ENCODE measurements around the gene CIB1. TPM values are rescaled to one million over a fixed set of nuclear protein-coding genes. Genes with fewer than 3 reads are reported as not detected.
A peak's percentile ranks its signal among the peaks of the same experiment; 100 is the strongest.

The CIB1 gene
- total RNA-seq, 2 donors from 2014 or later = 18.0 to 35.6 TPM

DNA sequence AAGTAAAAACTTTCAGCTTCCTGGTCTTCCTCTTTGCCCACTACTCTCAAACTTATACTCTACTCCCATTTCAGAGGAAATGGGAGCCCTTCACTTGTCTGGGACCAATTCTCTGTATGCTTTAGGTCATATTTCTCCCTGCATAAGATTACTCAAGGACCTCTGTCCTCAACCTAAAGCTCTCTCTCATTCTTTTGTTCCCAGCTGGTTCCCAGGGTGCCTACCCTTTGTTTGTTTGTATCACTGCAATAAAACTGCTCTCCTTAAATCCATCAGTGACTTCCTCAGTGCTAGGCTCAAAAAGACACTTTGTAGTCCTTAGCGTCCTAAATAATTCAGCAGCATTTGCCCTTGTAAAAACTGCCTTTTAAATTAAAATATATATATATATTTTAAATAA lies 34.7 kb upstream of the CIB1 start:
- ATAC-seq (ENCODE audit: insufficient number of reproducible peaks, low FRiP score, low read depth) (no peak), DNase-seq (ENCODE audit: low spot score) (no peak)
- no peaks in the 10 kb centered on the region for H3K27me3 ChIP-seq (replicated peaks; ENCODE audit: insufficient read depth)
- H3K4me1 ChIP-seq (ENCODE audit: control insufficient read depth in 1 of 2, low read depth in 2 of 2) = peaks cover 31 to 53% of the 10 kb centered on the region in 2 donors
- no peak overlapping the region for H3K4me3 ChIP-seq
- TF ChIP-seq, protein P1, sequence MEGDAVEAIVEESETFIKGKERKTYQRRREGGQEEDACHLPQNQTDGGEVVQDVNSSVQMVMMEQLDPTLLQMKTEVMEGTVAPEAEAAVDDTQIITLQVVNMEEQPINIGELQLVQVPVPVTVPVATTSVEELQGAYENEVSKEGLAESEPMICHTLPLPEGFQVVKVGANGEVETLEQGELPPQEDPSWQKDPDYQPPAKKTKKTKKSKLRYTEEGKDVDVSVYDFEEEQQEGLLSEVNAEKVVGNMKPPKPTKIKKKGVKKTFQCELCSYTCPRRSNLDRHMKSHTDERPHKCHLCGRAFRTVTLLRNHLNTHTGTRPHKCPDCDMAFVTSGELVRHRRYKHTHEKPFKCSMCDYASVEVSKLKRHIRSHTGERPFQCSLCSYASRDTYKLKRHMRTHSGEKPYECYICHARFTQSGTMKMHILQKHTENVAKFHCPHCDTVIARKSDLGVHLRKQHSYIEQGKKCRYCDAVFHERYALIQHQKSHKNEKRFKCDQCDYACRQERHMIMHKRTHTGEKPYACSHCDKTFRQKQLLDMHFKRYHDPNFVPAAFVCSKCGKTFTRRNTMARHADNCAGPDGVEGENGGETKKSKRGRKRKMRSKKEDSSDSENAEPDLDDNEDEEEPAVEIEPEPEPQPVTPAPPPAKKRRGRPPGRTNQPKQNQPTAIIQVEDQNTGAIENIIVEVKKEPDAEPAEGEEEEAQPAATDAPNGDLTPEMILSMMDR (IDR thresholded peaks at IDR 0.05) = no peak
- H3K9me3 ChIP-seq = no peaks in the 10 kb centered on the region
- H3K27ac ChIP-seq = no peak overlapping the region
- H3K36me3 ChIP-seq = peaks cover 25% of the 10 kb centered on the region

DNA sequence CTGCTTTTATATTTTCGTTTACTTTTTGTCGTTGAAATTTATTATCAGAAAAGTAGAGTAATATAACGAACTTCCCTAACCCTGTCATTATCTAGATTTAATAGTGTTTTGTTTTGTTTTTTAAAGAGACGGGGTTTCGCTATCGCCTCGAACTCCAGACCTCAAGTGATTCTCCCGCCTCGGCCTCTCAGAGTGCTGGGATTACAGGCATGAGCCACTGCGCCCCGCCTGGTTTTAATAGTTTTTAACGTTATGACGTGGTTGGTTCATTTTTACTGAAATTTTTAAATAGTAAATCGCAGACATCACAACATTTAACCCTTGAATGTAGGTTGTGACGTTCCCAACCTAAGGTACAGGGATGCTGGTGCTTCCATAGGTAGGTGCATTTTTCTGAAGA lies 32.7 kb upstream of the CIB1 start:
- ATAC-seq (ENCODE audit: insufficient number of reproducible peaks, low FRiP score, low read depth) = no peak
- Histone ChIP-seq H3K27ac (peak overlapping the region; percentile 90 to 97), H3K4me3 (peak overlapping the region; percentile 93), H3K9me3 (no peaks in the 10 kb centered on the region), H3K36me3 (peaks cover 12% of the 10 kb centered on the region), H3K27me3 (replicated peaks; ENCODE audit: insufficient read depth) (no peaks in the 10 kb centered on the region), H3K4me1 (ENCODE audit: control insufficient read depth in 1 of 2, low read depth in 2 of 2) (peaks cover 31 to 53% of the 10 kb centered on the region in 2 donors)
- TF ChIP-seq, protein P1 (IDR thresholded peaks at IDR 0.05) = no peak
- no peak for DNase-seq (ENCODE audit: low spot score)

DNA sequence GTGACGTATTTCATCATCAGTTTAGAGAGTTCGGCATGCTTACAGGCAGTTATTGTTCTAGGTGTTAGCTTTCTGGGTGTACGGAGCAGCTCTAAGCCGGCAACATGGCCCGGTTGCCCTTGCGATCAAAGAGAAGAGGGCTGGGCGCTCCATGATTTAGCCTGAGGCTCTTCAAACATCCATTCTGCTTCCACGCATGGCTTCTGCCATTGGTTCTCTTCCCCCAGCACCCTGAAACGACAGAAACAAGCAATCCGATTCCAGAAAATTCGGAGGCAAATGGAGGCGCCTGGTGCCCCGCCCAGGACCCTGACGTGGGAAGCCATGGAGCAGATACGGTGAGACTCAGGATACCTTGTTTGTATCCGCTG lies 32.3 kb upstream of the CIB1 start:
- Histone ChIP-seq H3K27ac (peak overlapping the region; percentile 90 to 97), H3K4me3 (peak overlapping the region; percentile 93), H3K4me1 (ENCODE audit: control insufficient read depth in 1 of 2, low read depth in 2 of 2) (peaks cover 31 to 53% of the 10 kb centered on the region in 2 donors), H3K9me3 (no peaks in the 10 kb centered on the region), H3K36me3 (peaks cover 8% of the 10 kb centered on the region), H3K27me3 (replicated peaks; ENCODE audit: insufficient read depth) (no peaks in the 10 kb centered on the region)
- TF ChIP-seq, protein P1 (IDR thresholded peaks at IDR 0.05) = no peak
- ATAC-seq (ENCODE audit: insufficient number of reproducible peaks, low FRiP score, low read depth) (no peak), DNase-seq (ENCODE audit: low spot score) (no peak)

DNA sequence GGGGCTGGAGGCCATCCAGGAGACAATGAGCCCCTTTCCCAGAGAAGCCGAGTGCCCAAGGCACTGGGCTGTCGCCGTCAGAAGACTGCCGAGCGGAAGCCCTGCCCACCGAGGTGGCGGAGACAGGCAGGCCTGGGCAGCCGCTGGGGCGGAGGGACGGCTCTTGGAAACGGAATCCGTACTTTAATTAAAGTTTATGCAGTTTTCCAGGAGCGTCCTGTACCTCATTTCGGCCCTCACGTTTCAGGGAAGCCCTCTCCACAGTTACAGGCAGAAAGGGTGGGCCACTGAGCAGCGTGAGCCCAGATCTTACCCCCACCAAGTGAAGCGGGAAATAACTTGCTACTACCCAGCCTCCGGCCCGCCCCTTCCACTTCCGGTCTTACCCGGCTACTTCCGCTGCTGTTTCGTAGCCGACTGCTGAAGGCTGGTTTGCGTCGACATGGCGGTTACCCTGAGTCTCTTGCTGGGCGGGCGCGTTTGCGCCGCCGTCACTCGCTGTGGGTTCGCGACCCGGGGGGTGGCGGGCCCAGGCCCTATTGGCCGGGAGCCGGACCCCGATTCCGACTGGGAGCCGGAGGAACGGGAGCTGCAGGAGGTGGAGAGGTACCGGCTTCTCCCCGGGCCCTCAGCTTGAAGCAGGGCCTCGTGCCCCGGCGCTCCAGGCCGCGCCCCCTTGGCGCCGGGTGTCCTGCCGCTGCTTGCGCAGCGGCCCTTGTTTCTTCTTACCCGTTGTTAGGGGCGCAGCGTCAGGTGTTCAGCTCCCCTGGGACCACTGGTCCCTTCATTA lies 31.7 kb upstream of the CIB1 start, which contains the start of gene NGRN:
NGRN (plus strand) TSS at position 402 of the 790 bp plus-strand sequence; CDS start at position 443, 41 bp downstream.
- H3K27ac ChIP-seq = peak within 1 kb of the TSS; percentile 90 to 97
- DNase-seq (ENCODE audit: low spot score) (peak; percentile 64), ATAC-seq (ENCODE audit: insufficient number of reproducible peaks, low FRiP score, low read depth) (peak; percentile 85)
- H3K27me3 ChIP-seq (replicated peaks; ENCODE audit: insufficient read depth) = no peaks in the 10 kb centered on the region
- H3K9me3 ChIP-seq = no peaks in the 10 kb centered on the region
- peaks cover 31 to 48% of the 10 kb centered on the region in 2 donors for H3K4me1 ChIP-seq (ENCODE audit: control insufficient read depth in 1 of 2, low read depth in 2 of 2)
- peaks cover 3% of the 10 kb centered on the region for H3K36me3 ChIP-seq
- TF ChIP-seq, protein P1 (IDR thresholded peaks at IDR 0.05) = no peak
- peak within 1 kb of the TSS; percentile 93 for H3K4me3 ChIP-seq

DNA sequence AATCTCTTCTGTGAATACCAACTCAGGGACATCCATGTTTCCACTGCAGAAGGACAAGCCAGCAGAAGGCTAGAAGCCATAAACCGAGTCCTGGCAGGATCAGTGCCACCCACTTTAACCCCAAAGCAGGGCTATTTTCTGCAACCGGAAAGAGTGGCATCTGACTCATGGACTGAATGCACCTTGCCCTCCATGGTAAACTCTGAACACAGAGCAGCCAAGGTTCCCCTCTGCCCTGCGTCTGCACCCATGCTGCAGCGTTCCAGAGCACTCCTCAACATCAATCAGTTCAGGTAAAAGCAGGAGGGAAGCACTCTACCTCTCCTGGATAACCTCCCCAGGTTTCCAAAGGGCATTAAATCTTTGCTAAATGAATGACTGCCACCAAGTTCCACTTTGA lies 30.9 kb upstream of the CIB1 start:
- DNase-seq (ENCODE audit: low spot score) (no peak), ATAC-seq (ENCODE audit: insufficient number of reproducible peaks, low FRiP score, low read depth) (no peak)

More for the DNA sequence above, 30.9 kb upstream of the CIB1 start:
- Histone ChIP-seq H3K27ac (peak overlapping the region; percentile 90 to 97), H3K4me1 (ENCODE audit: control insufficient read depth in 1 of 2, low read depth in 2 of 2) (peaks cover 31 to 40% of the 10 kb centered on the region in 2 donors), H3K36me3 (no peaks in the 10 kb centered on the region), H3K27me3 (replicated peaks; ENCODE audit: insufficient read depth) (no peaks in the 10 kb centered on the region), H3K9me3 (no peaks in the 10 kb centered on the region), H3K4me3 (peak overlapping the region; percentile 93)
- TF ChIP-seq, protein P1 (IDR thresholded peaks at IDR 0.05) = no peak

Data from thoracic aorta (tissue), 2 donors.